Ishikawa (cell line): ENCODE data around the gene SDHAF1.

Source experiments
- CEBPB ChIP-seq: IDR thresholded peaks from 2 replicates; pipeline ENCODE4 v1.6.1; 2012
- CREB1 ChIP-seq: IDR thresholded peaks from 2 replicates; pipeline ENCODE4 v1.6.1; 2012; ENCODE audit warnings: low read depth
- EGR1 ChIP-seq: IDR thresholded peaks from 2 replicates; pipeline ENCODE4 v1.6.1; 2012
- EP300 ChIP-seq: IDR thresholded peaks from 2 replicates; pipeline ENCODE4 v1.6.1; 2012; ENCODE audit warnings: borderline replicate concordance
- FOXM1 ChIP-seq: IDR thresholded peaks from 2 replicates; pipeline ENCODE4 v1.6.1; 2012; ENCODE audit warnings: low read depth, borderline replicate concordance
- NFIC ChIP-seq: IDR thresholded peaks from 2 replicates; pipeline ENCODE4 v1.6.1; 2012
- RAD21 ChIP-seq: IDR thresholded peaks from 2 replicates; pipeline ENCODE4 v1.6.1; 2012; ENCODE audit warnings: low read depth
- TAF1 ChIP-seq: IDR thresholded peaks from 2 replicates; pipeline ENCODE4 v1.6.1; 2012; ENCODE audit warnings: low read depth, mild to moderate bottlenecking
- TCF12 ChIP-seq: IDR thresholded peaks from 2 replicates; pipeline ENCODE4 v1.6.1; 2012; ENCODE audit warnings: low read depth
- YY1 ChIP-seq: IDR thresholded peaks from 2 replicates; pipeline ENCODE4 v1.6.1; 2012; ENCODE audit warnings: low read depth
- ZBTB7A ChIP-seq: IDR thresholded peaks from 2 replicates; pipeline ENCODE4 v1.6.1; 2012; ENCODE audit warnings: low read depth
- TF ChIP-seq, protein P1 (sequence below): IDR thresholded peaks from 2 replicates; pipeline ENCODE4 v1.6.1; 2012; ENCODE audit warnings: low read depth, mild to moderate bottlenecking
- TF ChIP-seq, protein P2 (sequence below): IDR thresholded peaks from 2 replicates; pipeline ENCODE4 v1.6.1; 2012
- TF ChIP-seq, protein P3 (sequence below): IDR thresholded peaks from 2 replicates; pipeline ENCODE4 v1.6.1; 2012

GRCh38 chr19:35986111-35986510 is 8.9 kb upstream of the SDHAF1 start:
- no peak for TF ChIP-seq EP300
- no peak for TF ChIP-seq RAD21
- TF ChIP-seq, protein P1, sequence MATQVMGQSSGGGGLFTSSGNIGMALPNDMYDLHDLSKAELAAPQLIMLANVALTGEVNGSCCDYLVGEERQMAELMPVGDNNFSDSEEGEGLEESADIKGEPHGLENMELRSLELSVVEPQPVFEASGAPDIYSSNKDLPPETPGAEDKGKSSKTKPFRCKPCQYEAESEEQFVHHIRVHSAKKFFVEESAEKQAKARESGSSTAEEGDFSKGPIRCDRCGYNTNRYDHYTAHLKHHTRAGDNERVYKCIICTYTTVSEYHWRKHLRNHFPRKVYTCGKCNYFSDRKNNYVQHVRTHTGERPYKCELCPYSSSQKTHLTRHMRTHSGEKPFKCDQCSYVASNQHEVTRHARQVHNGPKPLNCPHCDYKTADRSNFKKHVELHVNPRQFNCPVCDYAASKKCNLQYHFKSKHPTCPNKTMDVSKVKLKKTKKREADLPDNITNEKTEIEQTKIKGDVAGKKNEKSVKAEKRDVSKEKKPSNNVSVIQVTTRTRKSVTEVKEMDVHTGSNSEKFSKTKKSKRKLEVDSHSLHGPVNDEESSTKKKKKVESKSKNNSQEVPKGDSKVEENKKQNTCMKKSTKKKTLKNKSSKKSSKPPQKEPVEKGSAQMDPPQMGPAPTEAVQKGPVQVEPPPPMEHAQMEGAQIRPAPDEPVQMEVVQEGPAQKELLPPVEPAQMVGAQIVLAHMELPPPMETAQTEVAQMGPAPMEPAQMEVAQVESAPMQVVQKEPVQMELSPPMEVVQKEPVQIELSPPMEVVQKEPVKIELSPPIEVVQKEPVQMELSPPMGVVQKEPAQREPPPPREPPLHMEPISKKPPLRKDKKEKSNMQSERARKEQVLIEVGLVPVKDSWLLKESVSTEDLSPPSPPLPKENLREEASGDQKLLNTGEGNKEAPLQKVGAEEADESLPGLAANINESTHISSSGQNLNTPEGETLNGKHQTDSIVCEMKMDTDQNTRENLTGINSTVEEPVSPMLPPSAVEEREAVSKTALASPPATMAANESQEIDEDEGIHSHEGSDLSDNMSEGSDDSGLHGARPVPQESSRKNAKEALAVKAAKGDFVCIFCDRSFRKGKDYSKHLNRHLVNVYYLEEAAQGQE: no peak
- TF ChIP-seq FOXM1: no peak
- TF ChIP-seq ZBTB7A: no peak
- no peak for TF ChIP-seq EGR1
- TF ChIP-seq CREB1: no peak
- TF ChIP-seq, protein P2, sequence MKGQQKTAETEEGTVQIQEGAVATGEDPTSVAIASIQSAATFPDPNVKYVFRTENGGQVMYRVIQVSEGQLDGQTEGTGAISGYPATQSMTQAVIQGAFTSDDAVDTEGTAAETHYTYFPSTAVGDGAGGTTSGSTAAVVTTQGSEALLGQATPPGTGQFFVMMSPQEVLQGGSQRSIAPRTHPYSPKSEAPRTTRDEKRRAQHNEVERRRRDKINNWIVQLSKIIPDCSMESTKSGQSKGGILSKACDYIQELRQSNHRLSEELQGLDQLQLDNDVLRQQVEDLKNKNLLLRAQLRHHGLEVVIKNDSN: no peak
- no peak for TF ChIP-seq TAF1
- TF ChIP-seq YY1: no peak
- TF ChIP-seq TCF12: no peak
- no peak for TF ChIP-seq NFIC
- no peak for TF ChIP-seq CEBPB
- TF ChIP-seq, protein P3, sequence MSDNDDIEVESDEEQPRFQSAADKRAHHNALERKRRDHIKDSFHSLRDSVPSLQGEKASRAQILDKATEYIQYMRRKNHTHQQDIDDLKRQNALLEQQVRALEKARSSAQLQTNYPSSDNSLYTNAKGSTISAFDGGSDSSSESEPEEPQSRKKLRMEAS: no peak
